HG02938 (cell line): Measurements from ENCODE around the gene HMCES.
"Not testable (repeated sequence)": the region's sequence is repeated elsewhere in the genome, so short reads cannot be mapped to it uniquely, and the experiment has no call there.

Experiments used
- ATAC-seq: cut with Tn5 transposase; IDR thresholded peaks from one replicate; pipeline ENCODE4 v1.9.1; 2021; ENCODE audit warnings: mild to moderate bottlenecking, moderate library complexity; ENCODE audit not compliant: unreplicated experiment

Gene HMCES

GRCh38 chr3:129257609-129258008 lies 21.1 kb upstream of the HMCES start:
- no peak for ATAC-seq

- no peak for ATAC-seq
These were observed 18.8 kb upstream of the HMCES start for GRCh38 chr3:129259612-129260477.

- no peak for ATAC-seq
These were observed 18.1 kb upstream of the HMCES start for GRCh38 chr3:129260606-129261005.

GRCh38 chr3:129261894-129262293 lies 16.8 kb upstream of the HMCES start:
- no peak for ATAC-seq

- no peak for ATAC-seq
These were observed 15.3 kb upstream of the HMCES start for GRCh38 chr3:129263161-129263910.

GRCh38 chr3:129264994-129265393 lies 13.7 kb upstream of the HMCES start:
- ATAC-seq, result not testable (repeated sequence)

- no peak for ATAC-seq
These were observed 12.0 kb upstream of the HMCES start for GRCh38 chr3:129266651-129267050.

GRCh38 chr3:129268396-129268795 lies 10.3 kb upstream of the HMCES start:
- ATAC-seq, result no peak

- no peak for ATAC-seq
These were observed 7.0 kb upstream of the HMCES start for GRCh38 chr3:129271674-129272073.

- ATAC-seq, result peak; percentile 89
These were observed 2.3 kb upstream of the HMCES start for GRCh38 chr3:129276385-129276784.

- ATAC-seq, result no peak
These were observed 820 bp upstream of the HMCES start for GRCh38 chr3:129277829-129278271.

GRCh38 chr3:129278966-129279906 lies 566 bp downstream of the HMCES start:
- no peak for ATAC-seq

GRCh38 chr3:129280183-129280582 lies 1.5 kb downstream of the HMCES start:
- no peak for ATAC-seq

- ATAC-seq, result no peak
These were observed 3.1 kb downstream of the HMCES start for GRCh38 chr3:129281726-129282125.

GRCh38 chr3:129282727-129283327 lies 4.2 kb downstream of the HMCES start:
- peak; percentile 86 for ATAC-seq

- ATAC-seq, result no peak
These were observed 7.4 kb downstream of the HMCES start for GRCh38 chr3:129286081-129286480.

- ATAC-seq, result no peak
These were observed 9.8 kb downstream of the HMCES start for GRCh38 chr3:129288446-129288845.

GRCh38 chr3:129289201-129289921 lies 10.7 kb downstream of the HMCES start:
- no peak for ATAC-seq

- no peak for ATAC-seq
These were observed 12.7 kb downstream of the HMCES start for GRCh38 chr3:129291236-129291886.
